ENCODE data around the gene GRAMD1A. TPM values are rescaled to one million over a fixed set of nuclear protein-coding genes. Genes with fewer than 3 reads are reported as not detected.
"Not testable (repeated sequence)": the region's sequence is repeated elsewhere in the genome, so short reads cannot be mapped to it uniquely, and the experiment has no call there.

The GRAMD1A gene
- total RNA-seq, 2 donors from 2014 or later: 26.3 to 31.0 TPM

GRCh38 chr19:34964598-34964997 is 35.5 kb upstream of the GRAMD1A start:
- Histone ChIP-seq H3K4me1 (no peaks in the 10 kb centered on the region), H3K27ac (no peak overlapping the region), H3K27me3 (no peaks in the 10 kb centered on the region), H3K9me3 (no peaks in the 10 kb centered on the region), H3K36me3 (peaks cover 11% of the 10 kb centered on the region), H3K9ac (ENCODE audit: low read depth in 2 of 2, low read length in 2 of 2) (no peak overlapping the region), H3K4me3 (no peak overlapping the region)
- intact Hi-C loops (cut with DNase I): no loop called here
- no peak for DNase-seq
- TF ChIP-seq CTCF (IDR thresholded peaks at IDR 0.05): no peak

GRCh38 chr19:34965505-34965904 is 34.6 kb upstream of the GRAMD1A start:
- H3K27ac ChIP-seq; H3K9me3 ChIP-seq; H3K27me3 ChIP-seq; H3K4me1 ChIP-seq; intact Hi-C loops (cut with DNase I); H3K36me3 ChIP-seq; DNase-seq; H3K4me3 ChIP-seq; H3K9ac ChIP-seq (ENCODE audit: low read depth in 2 of 2, low read length in 2 of 2): not testable (repeated sequence)

- no peak for TF ChIP-seq CTCF (IDR thresholded peaks at IDR 0.05)
- Histone ChIP-seq H3K4me1 (no peaks in the 10 kb centered on the region), H3K27ac (no peak overlapping the region), H3K4me3 (no peak overlapping the region), H3K36me3 (no peaks in the 10 kb centered on the region), H3K27me3 (no peaks in the 10 kb centered on the region), H3K9me3 (no peaks in the 10 kb centered on the region), H3K9ac (ENCODE audit: low read depth in 2 of 2, low read length in 2 of 2) (no peak overlapping the region)
- no peak for DNase-seq
- intact Hi-C loops (cut with DNase I): no loop called here
These were observed 32.6 kb upstream of the GRAMD1A start for GRCh38 chr19:34967551-34967950.

GRCh38 chr19:34969721-34970120 is 30.4 kb upstream of the GRAMD1A start:
- Histone ChIP-seq H3K27ac (no peak overlapping the region), H3K36me3 (no peaks in the 10 kb centered on the region), H3K27me3 (no peaks in the 10 kb centered on the region), H3K4me1 (no peaks in the 10 kb centered on the region), H3K9ac (ENCODE audit: low read depth in 2 of 2, low read length in 2 of 2) (no peak overlapping the region), H3K9me3 (no peaks in the 10 kb centered on the region), H3K4me3 (no peak overlapping the region)
- DNase-seq: peak; percentile 5
- intact Hi-C loops (cut with DNase I): no loop called here
- no peak for TF ChIP-seq CTCF (IDR thresholded peaks at IDR 0.05)

- H3K4me3 ChIP-seq; intact Hi-C loops (cut with DNase I); H3K9me3 ChIP-seq; H3K4me1 ChIP-seq; H3K27ac ChIP-seq; H3K9ac ChIP-seq (ENCODE audit: low read depth in 2 of 2, low read length in 2 of 2); H3K27me3 ChIP-seq; H3K36me3 ChIP-seq: not testable (repeated sequence)
- DNase-seq: peak; percentile 8
These were observed 29.8 kb upstream of the GRAMD1A start for GRCh38 chr19:34970185-34970780.

- intact Hi-C loops (cut with DNase I): loop anchor here (1.0 kb wide), 1 partner anchor 41 kb away; no protein-coding TSS in a partner anchor
- DNase-seq: peak; percentile 13
These were observed 27.9 kb upstream of the GRAMD1A start for GRCh38 chr19:34972163-34972705.

More at GRCh38 chr19:34972163-34972705, 27.9 kb upstream of the GRAMD1A start:
- no peak overlapping the region for H3K9ac ChIP-seq (ENCODE audit: low read depth in 2 of 2, low read length in 2 of 2)
- H3K9me3 ChIP-seq: no peaks in the 10 kb centered on the region
- H3K27ac ChIP-seq: no peak overlapping the region
- H3K27me3 ChIP-seq: no peaks in the 10 kb centered on the region
- H3K36me3 ChIP-seq: no peaks in the 10 kb centered on the region
- no peaks in the 10 kb centered on the region for H3K4me1 ChIP-seq
- H3K4me3 ChIP-seq: no peak overlapping the region
- TF ChIP-seq CTCF (IDR thresholded peaks at IDR 0.05): no peak

Data from colonic mucosa (tissue), 4 donors.